Cardiac septum (tissue), 1 donor: ENCODE measurements around the gene AVPI1. TPM values are rescaled to one million over a fixed set of nuclear protein-coding genes. Genes with fewer than 3 reads are reported as not detected.
"Not testable (repeated sequence)": the region's sequence is repeated elsewhere in the genome, so short reads cannot be mapped to it uniquely, and the experiment has no call there.

Experiments
- DNase-seq: peaks from one replicate; pipeline ENCODE4 v3.0.0-alpha.2; 2020; ENCODE audit warnings: low spot score
- intact Hi-C: fragments of 100-400 bp; cut with DNase I; formaldehyde crosslinking; loops from one replicate; pipeline ENCODE4 v1.14.0; 2022
- total RNA-seq: library from RNA; stranded (reverse); fragmentation: NEBNext Ultra II Directional; extraction: Animal tissue kit (Norgen Biotek cat#: 25700); gene quantifications from one replicate; pipeline ENCODE4 v1.2.1, GENCODE V29; 2021
- donor health status: DM: no; HTN: no; CAD: no.

AVPI1 gene
- total RNA-seq, 1 donor from 2014 or later, result 6.3 TPM

DNA sequence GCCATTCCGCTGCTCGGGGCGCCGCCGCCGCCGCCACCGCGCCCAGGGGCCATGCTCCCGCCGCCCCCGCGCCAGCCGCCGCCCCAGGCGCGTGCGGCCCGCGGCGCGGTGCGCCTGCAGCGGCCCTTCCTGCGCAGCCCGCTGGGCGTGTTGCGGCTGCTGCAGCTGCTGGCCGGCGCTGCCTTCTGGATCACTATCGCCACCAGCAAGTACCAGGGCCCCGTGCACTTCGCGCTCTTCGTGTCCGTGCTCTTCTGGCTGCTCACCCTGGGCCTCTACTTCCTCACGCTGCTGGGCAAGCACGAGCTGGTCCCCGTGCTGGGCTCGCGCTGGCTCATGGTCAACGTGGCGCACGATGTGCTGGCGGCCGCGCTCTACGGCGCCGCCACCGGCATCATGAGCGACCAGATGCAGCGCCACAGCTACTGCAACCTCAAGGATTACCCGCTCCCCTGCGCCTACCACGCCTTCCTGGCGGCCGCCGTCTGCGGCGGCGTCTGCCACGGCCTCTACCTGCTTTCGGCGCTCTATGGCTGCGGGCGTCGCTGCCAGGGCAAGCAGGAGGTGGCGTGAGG, 26.9 kb upstream of the AVPI1 start:
- DNase-seq, result peak; percentile 85
- intact Hi-C loops, result no loop called here

DNA sequence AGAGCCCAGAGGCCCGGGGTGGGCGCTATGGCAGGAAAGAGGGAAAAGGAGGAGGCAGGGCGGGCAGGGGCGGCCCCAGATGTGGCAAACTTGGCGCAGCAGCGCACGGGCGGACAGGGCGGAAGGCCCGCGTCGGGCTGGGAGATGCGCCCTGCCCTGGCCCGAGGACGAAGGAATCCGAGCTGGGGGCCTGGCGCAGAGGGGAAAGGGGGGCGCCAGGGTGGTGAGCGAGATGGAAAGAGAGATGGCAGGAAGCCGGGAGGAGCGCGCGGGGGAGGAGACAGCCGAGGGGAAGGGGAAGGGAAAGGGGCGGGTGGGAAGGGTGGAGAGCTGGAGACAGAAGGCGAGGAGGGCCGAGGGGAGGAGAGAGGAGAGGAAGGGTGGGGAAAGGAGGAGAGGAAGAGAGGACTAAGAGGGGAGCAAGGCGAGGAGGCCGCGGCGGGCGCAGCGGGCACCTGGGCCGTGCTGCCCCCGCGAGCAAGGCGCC, 26.3 kb upstream of the AVPI1 start, which contains the start of gene MARVELD1:
Gene MARVELD1, plus strand, starts transcription at position 392 of the 487 bp plus-strand sequence. CDS start 147 bp downstream, outside the sequence.
- no peak for DNase-seq
- intact Hi-C loops, result no loop called here

DNA sequence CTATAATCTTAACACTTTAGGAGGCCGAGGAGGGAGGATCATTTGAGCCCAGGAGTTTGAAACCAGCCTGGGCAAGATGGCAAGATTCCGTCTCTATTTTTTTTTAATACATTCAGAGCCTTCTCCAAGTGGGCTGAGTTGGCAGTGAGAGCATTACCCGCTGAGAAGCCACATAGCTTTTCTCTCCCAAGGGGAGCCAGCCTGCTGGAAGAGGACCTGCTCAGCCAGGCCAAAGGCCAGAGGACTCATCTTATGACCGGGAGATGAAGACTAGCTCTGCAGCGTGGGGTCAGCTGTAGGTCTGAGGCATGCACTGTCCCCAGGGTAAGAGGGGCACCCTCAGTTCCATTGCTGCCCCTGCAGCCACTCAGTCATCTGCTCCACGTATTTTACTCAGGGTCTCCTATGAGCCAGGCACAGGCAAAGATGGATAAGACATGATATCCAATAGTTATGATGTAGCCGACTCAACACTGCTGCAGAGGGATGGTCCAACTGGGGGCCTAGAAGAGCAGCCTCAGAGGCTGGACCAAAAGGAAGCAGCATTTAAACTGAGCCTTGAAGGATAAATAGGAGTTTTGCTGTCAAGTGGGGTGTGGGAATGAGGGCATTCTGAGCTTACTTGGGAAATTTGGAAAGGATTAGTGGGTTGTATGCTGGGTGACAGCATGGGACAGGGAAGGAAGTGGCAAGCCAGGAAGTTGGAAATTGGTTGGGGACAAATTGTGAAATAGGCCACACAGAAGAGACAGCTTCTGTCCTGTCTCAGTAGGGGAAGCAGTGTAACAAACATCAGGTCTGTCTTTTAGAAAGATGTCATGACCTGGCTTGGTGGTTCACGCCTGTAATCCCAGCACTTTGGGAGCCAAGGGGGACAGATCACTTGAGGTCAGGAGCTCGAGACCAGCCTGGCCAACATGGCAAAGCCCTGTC, 24.9 kb upstream of the AVPI1 start:
- DNase-seq, result no peak

DNA sequence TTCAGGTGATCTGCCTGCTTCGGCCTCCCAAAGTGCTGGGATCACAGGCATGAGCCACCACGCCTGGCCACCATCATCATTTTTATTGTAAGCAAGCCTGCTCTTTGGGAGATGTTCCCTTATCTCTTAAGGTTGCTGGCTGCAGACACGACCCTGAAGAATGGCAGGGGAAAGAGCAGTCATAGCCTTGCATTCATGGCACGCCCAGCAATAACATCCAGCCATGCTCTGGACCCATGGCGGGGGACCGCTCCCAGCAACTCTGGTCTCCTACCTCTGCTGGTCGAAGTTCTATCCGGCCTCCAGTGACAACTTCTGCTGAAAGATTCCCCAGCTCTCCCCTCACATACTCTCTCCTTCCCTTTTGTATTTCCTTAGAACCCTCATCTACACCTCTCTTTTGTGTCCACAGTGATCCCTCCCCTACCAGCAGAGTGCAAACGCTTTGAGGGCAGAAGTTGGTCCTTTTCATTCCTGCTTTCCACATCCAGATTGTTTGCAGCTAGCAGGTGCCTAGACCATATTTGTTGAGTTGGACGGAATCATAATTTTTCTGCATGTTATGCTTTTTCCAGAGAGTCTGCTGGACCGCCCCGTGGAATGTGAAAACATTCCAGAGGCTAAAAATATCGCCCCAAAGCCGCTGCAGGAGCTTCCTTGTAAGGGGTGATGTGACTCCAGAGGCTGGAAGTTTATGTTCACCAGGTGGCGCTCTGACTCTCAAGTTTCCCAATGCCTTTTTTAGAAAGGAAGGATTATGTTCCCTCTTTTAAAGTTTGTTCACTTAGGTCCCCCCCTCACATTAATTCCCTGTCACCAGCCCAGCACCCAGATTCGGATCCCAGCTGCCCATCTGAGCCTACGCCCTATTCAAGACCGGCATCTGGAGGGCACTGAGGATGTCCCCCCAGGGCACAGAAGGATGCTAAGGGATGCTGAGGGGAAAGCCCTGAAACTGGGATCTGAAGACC, 22.2 kb upstream of the AVPI1 start:
- peak; percentile 81 for DNase-seq
- intact Hi-C loops, result loop anchor here (1.0 kb wide), 1 partner anchor 22 kb away; no protein-coding TSS in a partner anchor

More for the DNA sequence above, 24.9 kb upstream of the AVPI1 start:
- intact Hi-C loops, result no loop called here

DNA sequence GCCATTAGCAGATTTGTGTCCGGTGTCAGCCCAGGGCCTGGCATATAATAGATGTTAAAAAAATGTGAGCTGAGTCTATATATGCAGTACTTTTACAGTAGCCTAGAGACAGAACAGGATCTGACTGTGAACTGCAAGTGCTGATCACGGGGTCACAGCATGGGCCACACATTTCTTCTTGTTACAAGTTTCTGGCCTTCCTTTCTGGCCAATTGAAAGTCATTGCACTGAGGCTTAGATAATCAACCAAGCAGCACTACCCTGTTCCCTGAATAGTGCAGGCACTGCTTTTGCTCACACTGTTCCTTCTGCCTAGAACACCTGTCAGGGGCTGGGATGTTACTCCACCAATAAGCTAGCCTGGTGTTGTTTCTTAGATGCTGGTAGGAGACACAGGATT, 21.1 kb upstream of the AVPI1 start:
- intact Hi-C loops, result no loop called here
- DNase-seq, result no peak

DNA sequence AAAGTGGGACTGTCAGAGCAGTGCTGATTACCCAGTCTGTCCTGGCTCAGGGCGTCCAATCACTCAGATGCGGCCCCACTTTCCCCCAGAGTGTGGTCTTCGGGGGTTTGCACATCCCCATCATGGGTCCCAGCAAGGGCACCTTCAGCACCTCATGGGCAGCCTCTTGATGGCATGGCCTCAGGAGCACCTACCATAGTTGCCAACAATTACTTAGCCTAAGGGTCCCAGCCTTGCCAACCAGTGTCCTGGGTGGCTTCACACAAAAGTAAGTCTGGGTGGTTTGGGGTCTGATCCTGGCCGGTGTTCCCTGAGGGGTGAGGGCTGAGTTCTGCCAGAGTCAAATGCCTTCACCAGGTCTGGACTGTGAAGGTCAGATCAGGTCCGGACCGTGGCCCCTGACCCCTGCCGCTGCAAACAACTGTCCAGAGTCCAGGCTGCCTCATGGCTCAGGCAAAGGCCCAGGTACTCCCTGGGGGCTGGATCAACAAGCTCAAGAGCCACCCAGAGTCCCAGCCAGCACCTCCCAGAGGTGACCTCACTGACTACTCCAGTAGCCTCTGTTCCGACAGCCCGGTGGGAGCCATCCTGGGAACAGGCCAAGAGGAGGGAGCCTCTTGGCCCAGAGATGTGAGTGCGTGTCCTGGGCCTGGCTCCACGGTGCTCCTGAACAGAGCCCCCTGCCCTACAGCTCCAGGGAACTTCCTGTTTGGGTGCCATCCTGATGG, 20.3 kb upstream of the AVPI1 start:
- DNase-seq, result no peak
- intact Hi-C loops, result no loop called here

DNA sequence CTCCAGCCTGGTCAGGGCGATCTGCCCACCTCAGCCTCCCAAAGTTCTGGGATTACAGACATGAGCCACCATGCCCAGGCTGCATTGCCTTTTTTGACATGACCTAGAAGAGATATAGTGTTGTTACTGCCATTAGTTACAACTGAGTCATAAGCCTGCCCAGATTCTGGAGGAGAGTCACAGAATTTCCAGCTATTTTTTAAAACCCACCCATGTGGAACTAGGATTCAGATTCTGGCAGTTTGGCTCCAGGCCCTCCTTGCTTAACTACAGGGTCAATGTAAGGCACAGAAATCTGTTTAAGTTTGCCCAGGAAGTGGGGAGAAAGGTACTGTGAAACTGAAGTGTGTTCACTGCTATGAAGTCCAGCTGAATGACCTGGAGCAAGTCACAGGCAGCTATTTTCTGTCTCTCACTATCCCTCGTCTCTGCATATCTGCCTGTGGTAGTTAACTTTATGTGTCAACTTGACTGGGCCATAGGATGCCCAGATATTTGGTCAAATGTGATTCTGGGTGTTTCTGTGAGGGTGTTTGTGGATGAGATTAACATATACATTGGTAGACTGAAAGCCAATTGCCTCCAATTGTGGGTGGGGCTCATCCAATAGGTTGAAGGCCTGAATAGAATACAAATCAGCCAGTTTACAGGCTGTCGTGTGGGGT, 18.1 kb upstream of the AVPI1 start:
- no peak for DNase-seq
- intact Hi-C loops, result no loop called here

DNA sequence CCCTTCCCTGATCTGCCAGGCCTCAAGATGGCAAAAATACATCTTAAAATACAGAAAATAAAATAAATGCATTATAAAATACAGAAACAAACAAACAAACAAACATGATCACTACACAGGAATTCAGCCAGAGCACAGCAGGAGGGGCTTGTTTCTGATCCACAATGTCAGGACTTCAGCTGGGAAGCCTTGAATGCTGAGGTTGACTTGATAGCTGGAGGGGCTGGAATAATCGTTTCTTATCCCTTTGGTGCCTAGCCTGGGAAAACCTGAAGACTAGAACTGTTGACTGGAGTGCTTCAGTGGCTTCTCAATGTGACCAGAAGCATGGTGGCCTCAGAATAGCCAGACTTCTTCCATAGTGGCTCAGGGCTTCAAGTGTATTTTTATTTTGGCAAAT, 17.3 kb upstream of the AVPI1 start:
- intact Hi-C loops, result no loop called here

DNA sequence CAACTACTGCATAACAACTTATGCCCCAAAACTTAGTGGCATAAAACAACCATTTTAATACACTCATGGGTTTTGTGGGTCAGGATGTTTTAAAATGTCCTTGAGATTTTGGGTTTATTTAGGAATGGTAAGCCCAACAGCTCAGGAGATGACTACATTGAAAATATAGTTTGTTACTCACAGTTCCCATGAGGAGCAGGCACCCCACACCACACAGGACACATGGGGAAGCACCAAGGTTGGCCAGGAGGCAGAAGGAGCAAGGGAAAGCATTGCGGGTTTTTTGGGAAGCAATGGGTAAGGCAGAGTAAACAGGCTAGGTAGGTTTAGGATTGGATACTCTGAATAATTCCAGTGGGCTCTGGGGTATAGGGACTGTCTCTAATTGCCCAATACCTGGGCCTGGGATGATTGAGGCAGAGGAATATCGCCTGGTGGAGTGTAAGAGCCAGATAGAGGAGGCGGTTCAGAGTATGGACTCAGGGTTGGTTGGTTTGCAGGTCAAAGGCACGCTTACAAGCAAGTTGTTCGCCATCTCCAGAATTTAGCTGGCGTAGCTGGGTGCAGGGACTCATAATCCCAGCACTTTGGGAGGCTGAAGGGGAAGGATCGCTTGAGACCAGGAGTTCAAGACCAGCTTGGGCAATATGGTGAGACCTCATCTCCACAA, 16.5 kb upstream of the AVPI1 start:
- intact Hi-C loops, result no loop called here
- DNase-seq, result no peak

More for the DNA sequence above, 17.3 kb upstream of the AVPI1 start:
- DNase-seq, result no peak

DNA sequence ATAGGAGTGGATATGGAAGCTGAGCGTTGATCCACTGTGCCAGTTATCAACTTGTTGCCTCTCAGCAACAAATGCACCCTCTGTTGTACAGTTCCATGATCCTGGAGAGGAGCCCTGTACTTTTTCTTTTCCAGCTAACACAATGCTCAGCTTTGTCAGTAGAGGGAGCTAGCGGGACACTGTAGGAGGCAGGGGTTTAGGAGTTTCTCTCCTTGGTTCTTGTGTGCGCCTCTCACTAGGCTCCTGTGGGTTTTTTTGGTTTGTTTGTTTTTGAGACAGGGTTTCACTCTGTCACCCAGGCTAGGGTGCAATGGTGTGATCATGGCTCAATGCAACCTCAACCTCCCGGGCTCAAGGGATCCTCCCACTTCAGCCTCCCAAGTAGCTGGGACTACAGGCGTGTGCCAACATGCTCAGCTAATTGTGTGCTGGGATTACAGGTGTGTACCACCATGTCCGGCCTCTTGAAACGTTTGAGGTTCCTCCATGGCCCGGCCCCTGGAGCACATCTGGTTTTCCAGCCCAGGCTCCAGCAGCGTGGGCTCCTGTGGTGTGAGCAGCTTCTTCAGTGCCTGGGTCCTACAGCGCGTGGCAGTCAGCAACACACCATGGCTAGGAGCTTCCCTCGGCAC, 14.5 kb upstream of the AVPI1 start:
- intact Hi-C loops, result no loop called here
- DNase-seq, result no peak

DNA sequence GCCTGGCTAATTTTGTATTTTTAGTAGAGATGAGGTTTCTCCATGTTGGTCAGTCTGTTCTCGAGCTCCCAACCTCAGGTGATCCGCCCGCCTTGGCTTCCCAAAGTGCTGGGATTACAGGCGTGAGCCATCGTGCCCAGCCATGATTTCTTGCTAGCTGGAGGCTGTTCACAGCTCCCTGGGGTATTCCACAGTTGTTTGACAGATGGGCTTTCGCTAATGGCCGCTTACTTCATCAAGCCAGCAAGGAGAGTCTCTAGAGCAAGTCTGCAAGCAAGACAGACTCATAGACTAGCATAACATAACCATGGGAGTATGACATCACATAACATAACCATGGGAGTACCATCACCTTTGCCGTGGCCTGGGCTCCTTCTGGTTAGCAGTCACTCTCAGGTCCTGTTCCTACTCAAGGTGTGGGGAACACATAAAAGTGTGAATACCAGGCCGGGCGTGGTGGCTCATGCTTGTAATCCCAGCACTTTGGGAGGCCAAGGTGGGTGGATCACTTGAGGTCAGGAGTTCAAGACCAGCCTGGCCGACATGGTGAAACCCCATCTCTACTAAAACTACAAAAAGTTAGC, 11.1 kb upstream of the AVPI1 start:
- DNase-seq, intact Hi-C loops: not testable (repeated sequence)

DNA sequence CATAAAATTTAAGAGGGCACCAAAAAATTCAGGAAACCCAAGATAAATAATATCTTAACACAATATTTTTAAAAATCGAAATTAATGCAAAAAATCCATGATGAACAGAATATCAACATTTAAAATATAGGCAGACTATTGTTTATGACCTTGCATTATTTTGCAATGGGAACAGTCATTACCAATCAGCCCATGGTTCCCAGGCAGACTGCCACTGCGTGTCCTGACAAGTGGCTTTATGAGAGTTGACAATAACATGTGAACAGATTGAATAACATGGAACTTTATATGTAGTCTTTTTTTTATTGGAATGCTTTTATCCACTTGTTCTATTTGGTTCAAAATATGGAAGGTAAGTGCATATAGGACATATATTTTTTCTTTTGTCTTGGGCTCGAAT, 3.1 kb upstream of the AVPI1 start:
- DNase-seq, result no peak
- intact Hi-C loops, result no loop called here

DNA sequence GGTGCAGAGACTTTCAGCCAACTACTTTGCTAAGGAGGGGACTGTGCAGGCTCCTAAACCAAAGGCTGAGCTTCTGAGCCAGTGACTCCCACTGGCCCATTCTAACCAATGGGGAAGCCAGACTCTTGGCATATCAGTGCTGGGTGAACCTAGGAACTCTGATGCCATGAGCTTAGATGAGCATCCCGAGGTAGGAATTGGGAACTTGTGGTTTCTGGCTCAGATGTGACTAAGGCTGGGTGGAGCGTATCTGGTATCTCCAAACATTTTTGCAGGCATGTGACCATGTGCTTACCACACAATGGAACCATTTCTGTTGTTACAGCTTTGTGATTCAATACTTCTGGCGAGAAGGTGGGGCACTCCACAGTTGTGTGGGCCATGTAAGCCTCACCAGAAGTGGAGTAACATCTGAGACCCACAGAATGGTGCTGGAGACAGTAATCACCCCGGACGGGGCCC, 2.5 kb upstream of the AVPI1 start:
- intact Hi-C loops, result loop anchor here (10.0 kb wide), 1 partner anchor 55 kb away; the partner anchor contains the start of gene MORN4
- no peak for DNase-seq

DNA sequence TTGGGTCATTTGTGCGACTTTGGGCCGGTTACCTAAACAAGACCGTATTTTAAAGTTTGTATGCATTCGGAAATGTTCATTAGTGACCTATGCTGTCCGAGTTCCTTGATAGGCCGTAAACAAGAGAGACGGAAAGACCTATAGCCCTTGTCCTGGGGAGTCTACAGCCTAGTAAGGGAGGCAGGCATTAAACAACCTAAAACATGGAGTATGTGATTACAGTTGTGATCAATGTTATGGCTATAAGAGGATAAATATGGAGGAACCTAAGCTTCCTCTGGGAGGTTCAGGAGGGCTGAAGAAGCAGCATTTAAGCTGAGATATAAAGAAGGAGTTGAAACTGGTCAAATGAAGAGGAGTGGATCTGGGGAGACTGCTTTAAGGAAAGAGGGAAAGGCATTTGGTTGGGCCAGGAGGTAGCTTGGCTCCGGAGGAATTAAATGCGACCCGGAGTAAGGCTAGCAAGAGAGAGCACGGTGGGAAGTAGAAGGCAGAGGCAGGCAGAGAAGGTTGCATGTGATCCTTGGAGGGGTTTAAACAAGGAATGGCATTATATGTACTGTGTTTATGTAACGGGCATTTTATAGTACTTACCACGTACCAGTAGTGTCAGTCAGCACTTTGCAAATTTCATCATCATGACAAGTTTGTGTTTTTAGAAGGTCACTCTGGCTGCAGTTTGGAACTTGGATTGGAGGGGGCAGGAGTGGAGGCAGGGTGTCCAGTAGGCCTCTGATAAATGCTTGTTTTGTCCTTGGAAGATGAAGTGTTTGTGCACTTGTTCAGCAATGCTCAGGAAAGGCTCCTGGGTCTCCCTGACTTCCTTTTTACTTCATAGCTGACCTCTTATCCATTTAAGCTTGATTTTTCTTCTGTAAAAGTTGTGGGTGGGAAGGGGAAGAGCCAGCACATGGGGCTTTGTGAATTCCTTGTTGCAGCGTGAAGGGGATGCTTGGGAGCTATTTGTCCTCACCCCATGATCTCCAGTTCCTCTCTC, 1.0 kb upstream of the AVPI1 start:
- DNase-seq, result no peak
- intact Hi-C loops, result loop anchor here (2.0 to 10.0 kb wide), 2 partner anchors 49 to 53 kb away; partner anchors contain the start of genes MORN4 and ZFYVE27

DNA sequence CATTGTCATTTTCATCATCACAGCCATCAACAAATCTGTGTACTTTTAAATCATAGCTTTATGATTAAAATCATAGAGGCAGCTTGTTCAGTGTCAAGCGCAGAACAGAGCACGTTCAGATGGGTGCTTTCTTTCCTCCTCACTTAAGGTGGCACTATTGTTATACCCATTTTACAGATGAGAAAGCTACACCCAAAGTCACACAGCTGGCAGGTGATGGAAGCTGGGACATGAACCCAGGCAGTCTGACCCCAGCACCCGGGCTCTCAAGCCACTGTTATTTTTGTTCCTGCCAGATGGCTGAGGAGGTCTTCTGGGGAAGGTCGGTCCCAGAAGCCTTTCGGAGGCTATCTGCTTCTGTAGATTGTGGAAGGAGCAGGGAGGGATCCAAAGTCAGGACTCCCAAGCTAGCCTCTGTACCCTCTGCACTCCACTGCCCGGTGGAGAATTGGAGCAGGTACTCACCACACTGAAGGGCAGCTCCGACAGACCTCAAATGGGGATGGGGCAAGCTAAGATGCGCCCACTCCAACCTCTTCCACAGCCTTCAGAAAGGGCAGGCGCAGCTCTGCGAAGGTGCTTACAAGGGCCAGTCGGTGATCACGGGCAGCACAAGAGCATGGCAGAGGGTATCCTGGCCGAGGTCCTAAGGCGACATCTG, 610 bp downstream of the AVPI1 start:
- intact Hi-C loops, result loop anchor here (2.0 to 10.0 kb wide), 2 partner anchors 50 to 52 kb away; partner anchors contain the start of genes MORN4 and ZFYVE27
- DNase-seq, result peak; percentile 57
